A549 (cell line): ENCODE measurements around the gene NXPH1.

ENCODE experiments used
- POLR2A ChIP-seq: IDR thresholded peaks from 2 replicates; pipeline ENCODE4 v1.6.1; 2012; ENCODE audit warnings: mild to moderate bottlenecking, low read length
- TFCP2L1 ChIP-seq: fragments of 250-450 bp; sonication (Bioruptor Pico); IDR thresholded peaks from 2 replicates; pipeline ENCODE4 v1.5.0; 2021; ENCODE audit warnings: mild to moderate bottlenecking
- TF ChIP-seq, protein P1 (sequence below): fragments of >200 bp; sonication (Bioruptor Twin); formaldehyde crosslinking; IDR thresholded peaks from 3 replicates; pipeline ENCODE4 v1.6.1; 2016
- TF ChIP-seq, protein P2 (sequence below): fragments of >200 bp; sonication (Bioruptor Twin); formaldehyde crosslinking; IDR thresholded peaks from 3 replicates; pipeline ENCODE4 v1.5.1; 2016
- TF ChIP-seq, protein P3 (sequence below): fragments of 200-600 bp; sonication (generic); IDR thresholded peaks from 2 replicates; pipeline ENCODE4 v1.6.1; 2016; ENCODE audit warnings: antibody characterized with exemption, mild to moderate bottlenecking, moderate library complexity

DNA sequence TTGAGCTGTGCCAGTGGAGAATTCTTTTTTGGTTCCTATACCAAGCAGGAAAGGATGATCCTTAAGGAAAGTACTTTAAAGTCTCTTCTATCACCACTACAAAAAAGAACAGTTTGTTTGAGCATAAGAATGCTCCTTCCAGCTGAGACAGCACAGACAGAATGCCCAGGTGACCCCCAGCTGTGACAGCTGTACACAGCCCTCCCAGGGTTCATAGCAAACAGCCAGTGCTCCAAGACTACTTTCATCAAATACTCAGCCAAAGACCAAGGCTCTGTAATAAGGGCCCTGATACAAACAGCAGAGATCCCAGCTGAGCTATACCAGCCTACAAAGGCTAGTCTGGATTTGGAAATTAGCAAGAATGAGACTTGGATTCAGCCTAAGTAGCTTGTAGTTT is 65.7 kb downstream of the NXPH1 start:
- TF ChIP-seq, protein P1, sequence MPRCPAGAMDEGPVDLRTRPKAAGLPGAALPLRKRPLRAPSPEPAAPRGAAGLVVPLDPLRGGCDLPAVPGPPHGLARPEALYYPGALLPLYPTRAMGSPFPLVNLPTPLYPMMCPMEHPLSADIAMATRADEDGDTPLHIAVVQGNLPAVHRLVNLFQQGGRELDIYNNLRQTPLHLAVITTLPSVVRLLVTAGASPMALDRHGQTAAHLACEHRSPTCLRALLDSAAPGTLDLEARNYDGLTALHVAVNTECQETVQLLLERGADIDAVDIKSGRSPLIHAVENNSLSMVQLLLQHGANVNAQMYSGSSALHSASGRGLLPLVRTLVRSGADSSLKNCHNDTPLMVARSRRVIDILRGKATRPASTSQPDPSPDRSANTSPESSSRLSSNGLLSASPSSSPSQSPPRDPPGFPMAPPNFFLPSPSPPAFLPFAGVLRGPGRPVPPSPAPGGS: no peak
- TF ChIP-seq, protein P2, sequence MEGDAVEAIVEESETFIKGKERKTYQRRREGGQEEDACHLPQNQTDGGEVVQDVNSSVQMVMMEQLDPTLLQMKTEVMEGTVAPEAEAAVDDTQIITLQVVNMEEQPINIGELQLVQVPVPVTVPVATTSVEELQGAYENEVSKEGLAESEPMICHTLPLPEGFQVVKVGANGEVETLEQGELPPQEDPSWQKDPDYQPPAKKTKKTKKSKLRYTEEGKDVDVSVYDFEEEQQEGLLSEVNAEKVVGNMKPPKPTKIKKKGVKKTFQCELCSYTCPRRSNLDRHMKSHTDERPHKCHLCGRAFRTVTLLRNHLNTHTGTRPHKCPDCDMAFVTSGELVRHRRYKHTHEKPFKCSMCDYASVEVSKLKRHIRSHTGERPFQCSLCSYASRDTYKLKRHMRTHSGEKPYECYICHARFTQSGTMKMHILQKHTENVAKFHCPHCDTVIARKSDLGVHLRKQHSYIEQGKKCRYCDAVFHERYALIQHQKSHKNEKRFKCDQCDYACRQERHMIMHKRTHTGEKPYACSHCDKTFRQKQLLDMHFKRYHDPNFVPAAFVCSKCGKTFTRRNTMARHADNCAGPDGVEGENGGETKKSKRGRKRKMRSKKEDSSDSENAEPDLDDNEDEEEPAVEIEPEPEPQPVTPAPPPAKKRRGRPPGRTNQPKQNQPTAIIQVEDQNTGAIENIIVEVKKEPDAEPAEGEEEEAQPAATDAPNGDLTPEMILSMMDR: no peak
- TF ChIP-seq TFCP2L1 (no peak), POLR2A (no peak)
- TF ChIP-seq, protein P3, sequence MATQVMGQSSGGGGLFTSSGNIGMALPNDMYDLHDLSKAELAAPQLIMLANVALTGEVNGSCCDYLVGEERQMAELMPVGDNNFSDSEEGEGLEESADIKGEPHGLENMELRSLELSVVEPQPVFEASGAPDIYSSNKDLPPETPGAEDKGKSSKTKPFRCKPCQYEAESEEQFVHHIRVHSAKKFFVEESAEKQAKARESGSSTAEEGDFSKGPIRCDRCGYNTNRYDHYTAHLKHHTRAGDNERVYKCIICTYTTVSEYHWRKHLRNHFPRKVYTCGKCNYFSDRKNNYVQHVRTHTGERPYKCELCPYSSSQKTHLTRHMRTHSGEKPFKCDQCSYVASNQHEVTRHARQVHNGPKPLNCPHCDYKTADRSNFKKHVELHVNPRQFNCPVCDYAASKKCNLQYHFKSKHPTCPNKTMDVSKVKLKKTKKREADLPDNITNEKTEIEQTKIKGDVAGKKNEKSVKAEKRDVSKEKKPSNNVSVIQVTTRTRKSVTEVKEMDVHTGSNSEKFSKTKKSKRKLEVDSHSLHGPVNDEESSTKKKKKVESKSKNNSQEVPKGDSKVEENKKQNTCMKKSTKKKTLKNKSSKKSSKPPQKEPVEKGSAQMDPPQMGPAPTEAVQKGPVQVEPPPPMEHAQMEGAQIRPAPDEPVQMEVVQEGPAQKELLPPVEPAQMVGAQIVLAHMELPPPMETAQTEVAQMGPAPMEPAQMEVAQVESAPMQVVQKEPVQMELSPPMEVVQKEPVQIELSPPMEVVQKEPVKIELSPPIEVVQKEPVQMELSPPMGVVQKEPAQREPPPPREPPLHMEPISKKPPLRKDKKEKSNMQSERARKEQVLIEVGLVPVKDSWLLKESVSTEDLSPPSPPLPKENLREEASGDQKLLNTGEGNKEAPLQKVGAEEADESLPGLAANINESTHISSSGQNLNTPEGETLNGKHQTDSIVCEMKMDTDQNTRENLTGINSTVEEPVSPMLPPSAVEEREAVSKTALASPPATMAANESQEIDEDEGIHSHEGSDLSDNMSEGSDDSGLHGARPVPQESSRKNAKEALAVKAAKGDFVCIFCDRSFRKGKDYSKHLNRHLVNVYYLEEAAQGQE: no peak
